Left ventricle myocardium inferior (tissue), 1 donor: ENCODE results near the gene SLC44A3. TPM values are rescaled to one million over a fixed set of nuclear protein-coding genes. Genes with fewer than 3 reads are reported as not detected.
A peak's percentile ranks its signal among the peaks of the same experiment; 100 is the strongest.

ENCODE experiments used
- DNase-seq: peaks from one replicate; pipeline ENCODE4 v3.0.0-alpha.2; 2020
- H3K27ac ChIP-seq: fragments of 200-600 bp; replicated peaks from 2 replicates; pipeline ENCODE4 v1.8.0; 2021
- H3K27me3 ChIP-seq: fragments of 200-600 bp; 2 replicates; pipeline ENCODE4 v1.8.0; 2021; ENCODE audit warnings: low read depth
- H3K36me3 ChIP-seq: fragments of 200-600 bp; 2 replicates; pipeline ENCODE4 v1.8.0; 2021
- H3K4me1 ChIP-seq: fragments of 200-600 bp; 2 replicates; pipeline ENCODE4 v1.8.0; 2021
- H3K4me3 ChIP-seq: fragments of 200-600 bp; 2 replicates; pipeline ENCODE4 v1.8.0; 2021; ENCODE audit warnings: mild to moderate bottlenecking, moderate library complexity
- H3K9me3 ChIP-seq: fragments of 200-600 bp; replicated peaks from 2 replicates; pipeline ENCODE4 v1.8.0; 2021
- intact Hi-C: fragments of 100-400 bp; cut with micrococcal nuclease; formaldehyde crosslinking; loops from one replicate; pipeline ENCODE4 v1.11.0; 2022
- total RNA-seq: library from RNA; stranded (reverse); fragmentation: NEBNext Ultra II Directional; extraction: Animal tissue kit (Norgen Biotek cat#: 25700); gene quantifications from one replicate; pipeline ENCODE4 v1.2.1, GENCODE V29; 2021
- TF ChIP-seq, protein P1 (sequence below): fragments of 200-600 bp; IDR thresholded peaks from 2 replicates; pipeline ENCODE4 v1.8.0; 2021; ENCODE audit warnings: antibody characterized with exemption, mild to moderate bottlenecking, borderline replicate concordance
- donor health status: DM: no; HTN: yes; CAD: no; lungs with severe emphysema.

SLC44A3 gene
- total RNA-seq, 1 donor from 2014 or later = 5.9 TPM

- TF ChIP-seq, protein P1, sequence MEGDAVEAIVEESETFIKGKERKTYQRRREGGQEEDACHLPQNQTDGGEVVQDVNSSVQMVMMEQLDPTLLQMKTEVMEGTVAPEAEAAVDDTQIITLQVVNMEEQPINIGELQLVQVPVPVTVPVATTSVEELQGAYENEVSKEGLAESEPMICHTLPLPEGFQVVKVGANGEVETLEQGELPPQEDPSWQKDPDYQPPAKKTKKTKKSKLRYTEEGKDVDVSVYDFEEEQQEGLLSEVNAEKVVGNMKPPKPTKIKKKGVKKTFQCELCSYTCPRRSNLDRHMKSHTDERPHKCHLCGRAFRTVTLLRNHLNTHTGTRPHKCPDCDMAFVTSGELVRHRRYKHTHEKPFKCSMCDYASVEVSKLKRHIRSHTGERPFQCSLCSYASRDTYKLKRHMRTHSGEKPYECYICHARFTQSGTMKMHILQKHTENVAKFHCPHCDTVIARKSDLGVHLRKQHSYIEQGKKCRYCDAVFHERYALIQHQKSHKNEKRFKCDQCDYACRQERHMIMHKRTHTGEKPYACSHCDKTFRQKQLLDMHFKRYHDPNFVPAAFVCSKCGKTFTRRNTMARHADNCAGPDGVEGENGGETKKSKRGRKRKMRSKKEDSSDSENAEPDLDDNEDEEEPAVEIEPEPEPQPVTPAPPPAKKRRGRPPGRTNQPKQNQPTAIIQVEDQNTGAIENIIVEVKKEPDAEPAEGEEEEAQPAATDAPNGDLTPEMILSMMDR = peak; percentile 61
- intact Hi-C loops = loop anchor here (5.0 to 10.0 kb wide), 2 partner anchors 280 to 317 kb away; no protein-coding TSS in a partner anchor
- Histone ChIP-seq H3K4me3 (peak overlapping the region; percentile 52), H3K9me3 (no peaks in the 10 kb centered on the region), H3K4me1 (peaks cover 63% of the 10 kb centered on the region), H3K36me3 (no peaks in the 10 kb centered on the region), H3K27ac (peak overlapping the region; percentile 87), H3K27me3 (no peaks in the 10 kb centered on the region)
- no peak for DNase-seq
Measured at GRCh38 chr1:94801919-94802546, 18.1 kb upstream of the SLC44A3 start.

GRCh38 chr1:94803106-94803505 lies 17.1 kb upstream of the SLC44A3 start:
- Histone ChIP-seq H3K4me3 (no peak overlapping the region), H3K36me3 (no peaks in the 10 kb centered on the region), H3K27me3 (no peaks in the 10 kb centered on the region), H3K9me3 (no peaks in the 10 kb centered on the region), H3K27ac (peak overlapping the region; percentile 87), H3K4me1 (peaks cover 59% of the 10 kb centered on the region)
- intact Hi-C loops = loop anchor here (5.0 to 10.0 kb wide), 2 partner anchors 281 to 318 kb away; no protein-coding TSS in a partner anchor
- TF ChIP-seq, protein P1 = no peak
- no peak for DNase-seq

DNA sequence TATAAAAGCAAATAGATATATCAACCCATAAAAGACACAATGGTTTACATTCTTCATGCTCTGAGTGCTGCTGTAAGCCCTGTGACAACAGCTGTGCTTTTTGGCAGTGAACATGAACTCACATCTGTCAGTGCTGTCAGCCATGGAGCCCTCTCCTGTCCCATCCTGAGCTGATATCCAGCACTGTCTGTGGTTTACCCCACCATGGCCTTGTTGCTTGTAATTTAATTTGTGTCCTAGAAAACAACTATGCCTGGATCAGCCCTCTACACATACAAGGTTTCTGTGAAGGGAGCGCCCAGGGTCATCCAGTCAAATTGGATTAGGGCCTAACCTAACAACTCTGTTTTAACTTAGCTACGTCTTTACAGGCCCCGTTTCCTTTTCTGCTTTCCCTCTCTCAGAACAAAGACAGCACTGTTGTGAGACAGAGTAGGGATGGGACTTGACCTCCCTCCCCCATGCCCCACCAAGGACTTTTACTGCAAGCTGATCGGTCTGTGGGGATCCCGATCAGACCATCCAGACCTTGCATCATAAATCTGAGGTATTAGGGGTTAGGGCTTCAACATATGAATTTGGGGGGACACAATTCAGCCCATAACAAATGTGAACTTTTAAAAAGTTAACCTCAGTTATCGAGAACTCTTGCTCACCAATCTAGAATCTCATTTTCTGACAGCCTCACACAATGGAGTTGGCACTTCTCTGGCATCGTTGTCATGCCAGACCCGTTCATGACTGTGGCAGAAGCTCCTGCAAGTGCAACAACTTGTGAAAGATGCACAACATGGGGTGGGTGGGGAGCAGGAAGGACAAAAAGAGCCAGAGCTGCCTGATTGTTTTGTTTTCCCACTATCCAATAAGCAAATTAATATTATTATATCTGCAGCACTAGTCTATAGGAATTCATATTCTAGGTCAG lies 16.4 kb upstream of the SLC44A3 start:
- peak overlapping the region; percentile 87 for H3K27ac ChIP-seq
- TF ChIP-seq, protein P1 = no peak
- peaks cover 55% of the 10 kb centered on the region for H3K4me1 ChIP-seq
- no peaks in the 10 kb centered on the region for H3K36me3 ChIP-seq
- intact Hi-C loops = loop anchor here (5.0 to 10.0 kb wide), 2 partner anchors 281 to 319 kb away; no protein-coding TSS in a partner anchor
- H3K27me3 ChIP-seq = no peaks in the 10 kb centered on the region
- no peak for DNase-seq
- no peaks in the 10 kb centered on the region for H3K9me3 ChIP-seq
- no peak overlapping the region for H3K4me3 ChIP-seq

- Histone ChIP-seq H3K27ac (peak overlapping the region; percentile 87), H3K36me3 (no peaks in the 10 kb centered on the region), H3K27me3 (no peaks in the 10 kb centered on the region), H3K4me1 (peaks cover 48% of the 10 kb centered on the region), H3K4me3 (no peak overlapping the region), H3K9me3 (no peaks in the 10 kb centered on the region)
- TF ChIP-seq, protein P1 = no peak
- no peak for DNase-seq
- intact Hi-C loops = loop anchor here (5.0 to 10.0 kb wide), 2 partner anchors 282 to 320 kb away; no protein-coding TSS in a partner anchor
Measured at GRCh38 chr1:94804442-94804837, 15.7 kb upstream of the SLC44A3 start.

GRCh38 chr1:94805912-94806311 lies 14.2 kb upstream of the SLC44A3 start:
- DNase-seq = no peak
- Histone ChIP-seq H3K36me3 (no peaks in the 10 kb centered on the region), H3K27ac (no peak overlapping the region), H3K4me3 (no peak overlapping the region), H3K4me1 (peaks cover 40% of the 10 kb centered on the region), H3K27me3 (no peaks in the 10 kb centered on the region), H3K9me3 (no peaks in the 10 kb centered on the region)
- TF ChIP-seq, protein P1 = peak; percentile 100
- intact Hi-C loops = loop anchor here (10.0 kb wide), 1 partner anchor 321 kb away; no protein-coding TSS in a partner anchor
